Heart left ventricle (tissue), 13 donors: ENCODE data around the gene ABCD4.

Experiments
- CTCF ChIP-seq, 12 donors: fragments of 200-600 bp; sonication (generic) in 4 of 12; IDR thresholded peaks; one replicate each; pipeline versions ENCODE4 v1.5.0 to v1.8.0; 2018 to 2022; ENCODE audit warnings: antibody characterized with exemption in 12 of 12, mild to moderate bottlenecking in 5 of 12
- POLR2A ChIP-seq, 2 donors: fragments of 450-650 bp; IDR thresholded peaks; one replicate each; pipeline ENCODE4 v1.6.1; 2017; ENCODE audit warnings: antibody characterized with exemption in 2 of 2, mild to moderate bottlenecking in 2 of 2, moderate library complexity in 2 of 2
- donor health status: ischemic (EF 13 %, LVEDD 7.1; RV severe dilation, severe dysfunction).
- donor health status: DM: no; HTN: yes; CAD: no.
- donor health status: DM: no; HTN: no; CAD: no.
- donor health status: ischemic (EF 25% LVEDD 6.9; RV normal size, moderate dysfunction).
- donor health status: ischemic (EF 25% LVEDD 5.7; RV mildly dilated, moderate dysfunction).
- donor health status: ischemic (EF 35%, LVEDD 5.7; RV mildly dilated, moderate dysfunction).
- donor health status: nonischemic (EF 11% LVEDD 7.7; RV severe dilation, severe dysfunction).
- donor health status: DM: yes; HTN: yes; CAD: no.
- donor health status: PGD.
- donor health status: ischemic (EF 29% LVEDD 5.4; RV normal size, mild dysfunction).
- donor health status: nonischemic (EF 23%, LVEDD 6.1; RV moderate dilation, normal function).

DNA sequence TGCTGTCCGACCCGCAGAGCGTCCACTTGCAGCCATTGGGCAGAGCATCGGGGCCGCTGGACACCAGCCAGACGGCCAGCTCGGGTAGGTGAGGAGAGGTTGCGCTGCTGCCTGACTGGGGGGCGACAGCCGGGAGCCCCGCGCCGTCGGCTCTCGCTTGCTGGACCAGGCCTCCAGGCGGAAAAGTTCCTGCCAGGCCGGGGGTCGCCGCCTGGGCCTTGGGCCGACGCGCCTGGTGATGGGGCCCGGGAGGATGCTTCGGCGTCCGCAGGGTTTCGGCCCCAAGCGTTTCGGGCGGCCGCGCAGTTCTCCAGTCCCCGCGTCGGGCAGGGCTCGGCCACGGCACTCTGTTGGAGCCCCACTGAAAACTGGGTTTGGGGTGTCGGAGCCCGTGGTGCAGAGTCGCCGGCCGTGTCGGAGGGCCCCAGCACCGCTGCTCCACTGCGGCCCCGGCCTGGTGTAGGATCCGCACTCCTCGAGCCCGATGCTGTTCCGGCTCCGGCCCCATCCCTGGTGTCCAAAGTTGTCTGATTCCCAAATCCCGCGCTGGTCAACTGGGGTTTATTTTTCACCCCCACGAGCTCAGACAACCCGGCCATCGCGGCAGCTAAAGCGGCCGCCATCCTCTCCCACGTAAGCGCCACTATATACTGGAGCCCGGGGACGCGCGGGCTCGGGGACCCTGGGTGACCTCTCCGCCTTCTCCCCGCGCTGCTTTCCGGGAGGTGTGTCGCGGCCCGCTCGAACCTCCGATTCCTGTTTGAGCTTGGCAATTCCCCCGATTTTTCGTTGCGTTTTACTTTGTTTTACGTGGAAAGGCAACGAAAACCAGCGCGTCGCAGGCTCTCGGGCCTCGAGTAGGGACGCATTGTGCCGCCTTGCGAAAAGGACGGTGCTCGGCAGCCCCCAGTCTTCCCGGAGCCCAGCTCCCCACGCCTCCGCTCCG lies 62.6 kb downstream of the ABCD4 start:
- TF ChIP-seq CTCF (IDR thresholded peaks at IDR 0.05) (no peak), POLR2A (IDR thresholded peaks at IDR 0.05) (no peak)
